Left lung (tissue), 10 donors: ENCODE results near the gene ZNF683. TPM values are rescaled to one million over a fixed set of nuclear protein-coding genes. Genes with fewer than 3 reads are reported as not detected.

Experiments
- ATAC-seq: fragments of 200-7000 bp; cut with Tn5 transposase; one replicate; pipeline ENCODE4 v1.9.1; 2020; ENCODE audit warnings: moderate library complexity
- DNase-seq, 4 donors: peaks; one replicate each; pipeline ENCODE4 v3.0.0-alpha.2; 2013 to 2020
- H3K27ac ChIP-seq, 2 donors: fragments of 200-600 bp; sonication (generic) in 1 of 2; one replicate each; pipeline versions ENCODE4 v1.5.0 to v1.8.0; 2020 to 2021
- H3K27me3 ChIP-seq, 2 donors: fragments of 200-600 bp; sonication (generic) in 1 of 2; one replicate each; pipeline versions ENCODE4 v1.5.0 to v1.8.0; 2020 to 2021
- H3K36me3 ChIP-seq, 2 donors: fragments of 200-600 bp; sonication (generic) in 1 of 2; one replicate each; pipeline versions ENCODE4 v1.5.0 to v1.8.0; 2020 to 2021
- H3K4me1 ChIP-seq, 2 donors: fragments of 200-600 bp; one replicate each; pipeline ENCODE4 v1.8.0; 2021
- H3K4me3 ChIP-seq, 2 donors: fragments of 200-600 bp; sonication (generic) in 1 of 2; one replicate each; pipeline versions ENCODE4 v1.5.0 to v1.8.0; 2020 to 2021; ENCODE audit warnings: mild to moderate bottlenecking in 1 of 2
- H3K9me3 ChIP-seq, 2 donors: fragments of 200-600 bp; sonication (generic) in 1 of 2; one replicate each; pipeline versions ENCODE4 v1.5.0 to v1.8.0; 2020 to 2021
- CTCF ChIP-seq, 2 donors: fragments of 200-600 bp; sonication (generic) in 1 of 2; IDR thresholded peaks; one replicate each; pipeline versions ENCODE4 v1.5.0 to v1.8.0; 2021; ENCODE audit warnings: antibody characterized with exemption in 2 of 2
- intact Hi-C, 2 donors: fragments of 100-400 bp; cut with DNase I; formaldehyde crosslinking; loops; one replicate each; pipeline versions ENCODE4 v1.11.2 to v1.14.2; 2022
- polyA plus RNA-seq, 6 donors: library from polyadenylated mRNA; unstranded; fragments of 120-200 nt; gene quantifications; one replicate each; pipeline ENCODE4 v1.2.1, GENCODE V29; 2013; ENCODE audit not compliant: insufficient read length in 6 of 6
- total RNA-seq, 2 donors: library from RNA; stranded (reverse); fragmentation: NEBNext Ultra II Directional; extraction: Animal tissue kit (Norgen Biotek cat#: 25700); gene quantifications; one replicate each; pipeline ENCODE4 v1.2.1, GENCODE V29; 2021
- donor health status: DM: no; HTN: yes; CAD: no.
- donor health status: DM: no; HTN: no; CAD: no.

The ZNF683 gene
- total and polyA plus RNA-seq, 8 donors: 0.09 to 0.86 (median 0.21) TPM; not detected in 1

GRCh38 chr1:26408604-26409003 lies 36.1 kb upstream of the ZNF683 start:
- Histone ChIP-seq H3K36me3 (no peaks in the 10 kb centered on the region), H3K4me1 (peaks cover 0 to 12% of the 10 kb centered on the region in 2 donors), H3K27ac (no peak overlapping the region), H3K9me3 (no peaks in the 10 kb centered on the region), H3K27me3 (peaks cover 43 to 77% of the 10 kb centered on the region in 2 donors), H3K4me3 (no peak overlapping the region)
- DNase-seq: peak; percentile 68 to 85 (median 80)
- intact Hi-C loops: no loop called here
- peak; percentile 97 for ATAC-seq
- TF ChIP-seq CTCF (IDR thresholded peaks at IDR 0.05): no peak

GRCh38 chr1:26405281-26405915 lies 32.8 kb upstream of the ZNF683 start:
- Histone ChIP-seq H3K36me3 (no peaks in the 10 kb centered on the region), H3K9me3 (no peaks in the 10 kb centered on the region), H3K4me3 (no peak overlapping the region), H3K27me3 (peaks cover 13 to 76% of the 10 kb centered on the region in 2 donors), H3K4me1 (peaks cover 0 to 12% of the 10 kb centered on the region in 2 donors), H3K27ac (no peak overlapping the region)
- intact Hi-C loops: no loop called here
- no peak for TF ChIP-seq CTCF (IDR thresholded peaks at IDR 0.05)
- no peak for ATAC-seq
- no peak for DNase-seq

GRCh38 chr1:26404641-26405040 lies 32.1 kb upstream of the ZNF683 start:
- peaks cover 0 to 11% of the 10 kb centered on the region in 2 donors for H3K4me1 ChIP-seq
- DNase-seq: no peak
- no peaks in the 10 kb centered on the region for H3K36me3 ChIP-seq
- ATAC-seq: no peak
- no peak overlapping the region for H3K27ac ChIP-seq
- intact Hi-C loops: no loop called here
- TF ChIP-seq CTCF (IDR thresholded peaks at IDR 0.05): no peak
- peaks cover 10 to 69% of the 10 kb centered on the region in 2 donors for H3K27me3 ChIP-seq
- no peak overlapping the region for H3K4me3 ChIP-seq
- H3K9me3 ChIP-seq: no peaks in the 10 kb centered on the region

GRCh38 chr1:26403656-26404055 lies 31.1 kb upstream of the ZNF683 start:
- intact Hi-C loops: no loop called here
- TF ChIP-seq CTCF (IDR thresholded peaks at IDR 0.05): no peak
- no peak for ATAC-seq
- Histone ChIP-seq H3K9me3 (no peaks in the 10 kb centered on the region), H3K27ac (no peak overlapping the region), H3K27me3 (peaks cover under 1 to 60% of the 10 kb centered on the region in 2 donors), H3K36me3 (no peaks in the 10 kb centered on the region), H3K4me3 (no peak overlapping the region), H3K4me1 (peaks cover 0 to under 1% of the 10 kb centered on the region in 2 donors)
- DNase-seq: no peak

- TF ChIP-seq CTCF (IDR thresholded peaks at IDR 0.05): no peak
- Histone ChIP-seq H3K4me3 (no peak overlapping the region), H3K27ac (no peak overlapping the region), H3K4me1 (no peaks in the 10 kb centered on the region), H3K9me3 (no peaks in the 10 kb centered on the region), H3K27me3 (peaks cover 0 to 54% of the 10 kb centered on the region in 2 donors), H3K36me3 (no peaks in the 10 kb centered on the region)
- ATAC-seq: no peak
- intact Hi-C loops: no loop called here
- no peak for DNase-seq
Measured at GRCh38 chr1:26401891-26402290, 29.3 kb upstream of the ZNF683 start.
